Prostate gland (tissue), 2 donors: ENCODE data around the gene PPP1R12C. TPM values are rescaled to one million over a fixed set of nuclear protein-coding genes. Genes with fewer than 3 reads are reported as not detected.

Experiments
- DNase-seq: peaks from one replicate; pipeline ENCODE4 v3.0.0-alpha.2; 2019; ENCODE audit warnings: low spot score
- H3K27ac ChIP-seq, 2 donors: fragments of 200-600 bp; sonication (generic); 2 replicates each; pipeline ENCODE4 v1.5.1; 2017 to 2019
- H3K27me3 ChIP-seq: fragments of 200-600 bp; sonication (generic); replicated peaks from 2 replicates; pipeline ENCODE4 v1.5.1; 2019; ENCODE audit not compliant: insufficient read depth
- H3K36me3 ChIP-seq, 2 donors: fragments of 200-600 bp; sonication (generic); 1 replicate in 1 of 2; 2 replicates in 1 of 2; pipeline versions ENCODE4 v1.5.1 to v1.8.1; 2017 to 2019
- H3K4me1 ChIP-seq: fragments of 200-600 bp; sonication (generic); replicated peaks from 2 replicates; pipeline ENCODE4 v1.5.1; 2019
- H3K4me3 ChIP-seq, 2 donors: fragments of 200-600 bp; sonication (generic); 2 replicates each; pipeline ENCODE4 v1.5.1; 2017 to 2019
- H3K9me3 ChIP-seq: fragments of 200-600 bp; sonication (generic); 2 replicates; pipeline ENCODE4 v1.5.1; 2017
- CTCF ChIP-seq, 4 experiments: fragments of 200-600 bp in 2 of 4; fragments of 450-650 bp in 2 of 4; sonication (generic) in 2 of 4; IDR thresholded peaks; 1 replicate in 3 of 4; 2 replicates in 1 of 4; pipeline ENCODE4 v1.5.1; 2016 to 2019; ENCODE audit warnings: antibody characterized with exemption in 4 of 4, mild to moderate bottlenecking in 2 of 4, moderate library complexity in 2 of 4
- POLR2A ChIP-seq: fragments of 450-650 bp; IDR thresholded peaks from one replicate; pipeline ENCODE4 v1.6.1; 2016; ENCODE audit warnings: antibody characterized with exemption, mild to moderate bottlenecking
- POLR2AphosphoS5 ChIP-seq: sonication (generic); formaldehyde crosslinking; IDR thresholded peaks from one replicate; pipeline ENCODE4 v1.6.1; 2017; ENCODE audit warnings: antibody characterized with exemption
- WGBS: methylation state at CpG from one replicate; pipeline ENCODE4 v1.1.5; 2018; 5-methylcytosine and 5-hydroxymethylcytosine counted together
- intact Hi-C: fragments of 100-400 bp; cut with DNase I; formaldehyde crosslinking; loops from one replicate; pipeline ENCODE4 v1.14.2; 2022
- total RNA-seq, 2 donors: library from RNA; depleted of rRNA; stranded (reverse); fragments of >200 nt; gene quantifications; one replicate each; pipeline ENCODE4 v1.1.0, GENCODE V29; 2016

Gene PPP1R12C
- total RNA-seq, 2 donors from 2014 or later, result 67.8 to 164 TPM

GRCh38 chr19:55083004-55083850 lies 34.2 kb downstream of the PPP1R12C start:
- DNase-seq, result no peak
- intact Hi-C loops, result no loop called here
- no peaks in the 10 kb centered on the region for H3K27me3 ChIP-seq

DNA sequence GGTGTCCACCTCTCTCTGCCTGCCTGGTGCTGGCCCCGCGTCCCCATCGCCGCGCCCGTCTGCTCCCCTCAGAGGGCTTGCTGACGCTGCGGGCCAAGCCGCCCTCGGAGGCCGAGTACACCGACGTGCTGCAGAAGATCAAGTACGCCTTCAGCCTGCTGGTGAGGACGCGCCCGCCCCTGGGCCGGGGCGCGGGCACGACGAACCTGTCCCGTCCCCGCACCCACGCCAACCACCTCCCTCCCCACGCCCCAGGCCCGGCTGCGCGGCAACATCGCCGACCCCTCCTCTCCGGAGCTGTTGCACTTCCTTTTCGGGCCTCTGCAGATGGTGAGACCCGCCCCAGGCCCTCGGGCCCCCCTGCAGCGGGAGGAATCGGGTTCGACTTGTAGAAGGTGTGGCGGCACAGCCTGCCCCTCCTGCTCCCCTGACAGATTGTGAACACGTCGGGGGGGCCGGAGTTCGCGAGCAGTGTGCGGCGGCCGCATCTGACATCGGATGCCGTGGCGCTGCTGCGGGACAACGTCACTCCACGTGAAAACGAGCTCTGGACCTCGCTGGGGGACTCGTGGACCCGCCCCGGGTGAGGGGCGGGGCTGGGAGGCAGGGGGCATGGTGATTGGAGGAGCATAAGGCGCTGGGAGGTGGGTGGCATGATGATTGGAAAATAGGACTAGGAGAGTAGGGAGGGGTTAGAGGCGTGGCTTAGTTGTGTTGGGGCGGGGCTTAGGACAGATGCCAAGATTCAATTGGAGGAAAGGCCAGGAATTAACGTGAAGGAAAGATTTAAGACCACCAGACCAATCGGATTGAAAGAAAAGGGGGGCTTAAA lies 35.2 kb downstream of the PPP1R12C start:
- peaks cover 4% of the 10 kb centered on the region for H3K4me1 ChIP-seq
- no peaks in the 10 kb centered on the region for H3K36me3 ChIP-seq
- TF ChIP-seq POLR2A (no peak), CTCF (IDR thresholded peaks at IDR 0.05) (no peak), POLR2AphosphoS5 (no peak)
- DNase-seq, result no peak
- no peaks in the 10 kb centered on the region for H3K27me3 ChIP-seq
- WGBS, result 26% methylated on average over 64 of the region's 64 CpGs
- no peaks in the 10 kb centered on the region for H3K9me3 ChIP-seq
- H3K4me3 ChIP-seq, result no peak overlapping the region
- intact Hi-C loops, result no loop called here
- H3K27ac ChIP-seq, result no peak overlapping the region

More at GRCh38 chr19:55083004-55083850, 34.2 kb downstream of the PPP1R12C start:
- H3K4me3 ChIP-seq, result no peak overlapping the region
- no peaks in the 10 kb centered on the region for H3K9me3 ChIP-seq
- no peaks in the 10 kb centered on the region for H3K36me3 ChIP-seq
- WGBS, result 63% methylated on average over 36 of the region's 42 CpGs
- peaks cover 4% of the 10 kb centered on the region for H3K4me1 ChIP-seq
- TF ChIP-seq CTCF (IDR thresholded peaks at IDR 0.05) (no peak), POLR2AphosphoS5 (no peak), POLR2A (no peak)
- no peak overlapping the region for H3K27ac ChIP-seq

- Histone ChIP-seq H3K27me3 (no peaks in the 10 kb centered on the region), H3K27ac (no peak overlapping the region), H3K36me3 (no peaks in the 10 kb centered on the region), H3K4me3 (no peak overlapping the region), H3K9me3 (no peaks in the 10 kb centered on the region), H3K4me1 (peaks cover 3% of the 10 kb centered on the region)
- TF ChIP-seq POLR2AphosphoS5 (no peak), POLR2A (no peak), CTCF (IDR thresholded peaks at IDR 0.05) (no peak)
- no peak for DNase-seq
- intact Hi-C loops, result no loop called here
- WGBS, result 14% methylated on average over 22 of the region's 22 CpGs
Observed at GRCh38 chr19:55081770-55082019, 35.7 kb downstream of the PPP1R12C start.

DNA sequence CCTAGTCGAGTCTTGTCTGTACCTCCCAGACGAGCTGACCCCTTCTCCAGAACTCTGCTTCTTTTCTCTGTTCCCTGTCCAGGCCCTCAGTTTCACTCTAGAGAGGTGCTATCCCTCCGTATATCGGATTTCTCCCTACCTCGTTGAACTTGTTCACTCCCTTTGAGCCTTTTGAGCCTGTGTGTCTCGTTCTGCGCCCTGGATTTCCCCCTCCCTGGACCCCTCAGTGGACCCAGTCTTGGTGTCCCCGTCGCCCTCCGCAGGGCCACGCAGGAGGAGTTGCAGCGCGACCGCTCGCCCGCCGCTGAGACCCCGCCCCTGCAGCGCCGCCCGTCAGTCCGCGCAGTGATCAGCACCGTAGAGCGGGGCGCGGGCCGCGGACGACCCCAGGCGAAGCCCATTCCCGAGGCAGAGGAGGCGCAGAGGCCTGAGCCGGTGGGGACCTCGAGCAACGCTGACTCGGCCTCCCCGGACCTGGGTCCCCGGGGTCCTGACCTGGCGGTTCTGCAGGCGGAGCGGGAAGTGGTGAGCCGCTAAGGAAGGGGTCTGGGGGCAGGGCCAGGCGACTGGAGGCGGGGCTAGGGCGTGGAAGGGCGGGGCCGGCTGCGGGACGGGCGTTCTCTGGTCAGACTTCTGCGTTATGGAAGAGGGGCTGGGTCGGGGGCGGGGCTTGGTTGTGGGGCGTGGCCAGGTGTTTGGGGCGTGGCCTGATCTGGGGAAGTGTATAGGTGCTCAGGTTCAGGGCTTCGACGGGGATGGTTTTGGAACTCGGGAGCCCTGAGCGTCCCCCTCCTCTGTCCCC lies 36.3 kb downstream of the PPP1R12C start:
- 4% methylated on average over 60 of the region's 60 CpGs for WGBS
- H3K27me3 ChIP-seq, result no peaks in the 10 kb centered on the region
- H3K9me3 ChIP-seq, result no peaks in the 10 kb centered on the region
- peak overlapping the region; percentile 29 to 33 for H3K4me3 ChIP-seq
- intact Hi-C loops, result no loop called here
- peak overlapping the region; percentile 29 to 35 for H3K27ac ChIP-seq
- TF ChIP-seq CTCF (IDR thresholded peaks at IDR 0.05) (peak in 1 of 4 experiments; percentile 4), POLR2AphosphoS5 (peak; percentile 23), POLR2A (peak; percentile 39)
- H3K36me3 ChIP-seq, result no peaks in the 10 kb centered on the region
- peak; percentile 80 for DNase-seq
- H3K4me1 ChIP-seq, result no peaks in the 10 kb centered on the region
